OCI-LY3 (cell line): ENCODE measurements around the gene COQ8A.

ENCODE experiments used
- H2AFZ ChIP-seq: fragments of 200-600, 300-600 bp; shearing (Covaris generic); 2 replicates; pipeline ENCODE4 v1.6.0; 2014; ENCODE audit warnings: antibody characterized with exemption, low read depth, low read length
- H3K27ac ChIP-seq: fragments of 200-600, 300-600 bp; sonication (generic); 2 replicates; pipeline ENCODE4 v1.5.1; 2014; ENCODE audit warnings: mild to moderate bottlenecking, low read length, moderate library complexity, mixed read lengths
- H3K27me3 ChIP-seq: fragments of 200-600, 300-600 bp; sonication (generic); 2 replicates; pipeline ENCODE4 v1.6.1; 2014; ENCODE audit warnings: low read depth, low read length, mixed read lengths
- H3K36me3 ChIP-seq: fragments of 200-600, 300-600 bp; sonication (generic); replicated peaks from 2 replicates; pipeline ENCODE3; 2014; ENCODE audit warnings: low read depth, low read length, mixed read lengths
- H3K4me1 ChIP-seq: fragments of 300-600, 200-600 bp; sonication (generic); 2 replicates; pipeline ENCODE4 v1.6.1; 2014; ENCODE audit warnings: low read length, mixed read lengths
- H3K4me2 ChIP-seq: fragments of 200-600, 300-600 bp; sonication (generic); 2 replicates; pipeline ENCODE4 v1.6.1; 2014; ENCODE audit warnings: low read length, mixed read lengths
- H3K4me3 ChIP-seq: fragments of 300-600, 200-600 bp; sonication (generic); 2 replicates; pipeline ENCODE4 v1.5.1; 2014; ENCODE audit warnings: antibody characterized with exemption, mild to moderate bottlenecking, low read length, moderate library complexity
- H3K79me2 ChIP-seq: fragments of 300-600, 200-600 bp; shearing (Covaris generic); 2 replicates; pipeline ENCODE4 v1.6.1; 2014; ENCODE audit warnings: mild to moderate bottlenecking, low read length, mixed read lengths
- H3K9ac ChIP-seq: fragments of 300-600, 200-600 bp; shearing (Covaris generic); 2 replicates; pipeline ENCODE4 v1.6.0; 2014; ENCODE audit warnings: mild to moderate bottlenecking, low read length, moderate library complexity
- H3K9me3 ChIP-seq: fragments of 200-600, 300-600 bp; shearing (Covaris generic); 2 replicates; pipeline ENCODE4 v1.6.1; 2014; ENCODE audit warnings: low read length, mixed read lengths; ENCODE audit not compliant: insufficient read depth
- H4K20me1 ChIP-seq: fragments of 200-600, 300-600 bp; sonication (generic); 2 replicates; pipeline ENCODE4 v1.6.1; 2016; ENCODE audit warnings: low read length, mixed read lengths; ENCODE audit not compliant: insufficient read depth
- EZH2phosphoT487 ChIP-seq: fragments of 200-600 bp; shearing (Covaris generic); IDR thresholded peaks from 2 replicates; pipeline ENCODE4 v1.6.1; 2018; ENCODE audit warnings: antibody characterized with exemption, mixed run types, low read depth
- TF ChIP-seq, protein P1 (sequence below): fragments of 200-600, 300-600 bp; sonication (generic); IDR thresholded peaks from 2 replicates; pipeline ENCODE4 v1.5.1; 2014; ENCODE audit warnings: antibody characterized with exemption, low read length, low read depth

The COQ8A gene

DNA sequence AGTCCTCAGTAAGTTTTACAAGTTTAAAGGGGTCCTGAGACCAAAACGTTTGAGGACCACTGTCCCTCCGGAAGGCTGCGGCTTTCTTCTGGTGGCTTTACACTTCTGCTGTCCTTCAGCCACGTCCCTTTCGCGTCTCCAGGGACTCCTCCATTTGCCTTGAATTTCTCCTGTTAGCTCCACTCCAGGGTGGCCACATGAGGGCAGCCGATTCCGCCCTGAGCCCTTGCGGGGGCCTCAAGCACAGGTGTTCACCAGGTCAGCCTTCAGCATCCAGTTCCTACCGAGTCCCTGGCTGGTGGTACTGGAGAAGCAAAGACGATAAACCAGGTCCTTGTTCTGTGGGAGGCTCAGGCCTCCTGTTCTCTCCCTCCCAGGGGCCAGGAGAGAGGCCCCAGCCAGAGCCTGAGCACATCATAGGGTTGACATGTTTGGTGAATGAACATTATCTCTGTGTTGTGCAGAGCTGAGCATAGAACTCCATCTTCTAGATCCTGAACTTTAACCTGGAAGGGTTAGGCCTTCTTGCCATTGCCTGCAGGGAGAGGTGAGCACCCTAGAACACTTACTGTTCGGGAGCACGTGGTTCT, 27.4 kb upstream of the COQ8A start:
- H3K9ac ChIP-seq: no peak overlapping the region
- no peaks in the 10 kb centered on the region for H3K4me1 ChIP-seq
- no peaks in the 10 kb centered on the region for H3K27me3 ChIP-seq
- no peaks in the 10 kb centered on the region for H3K36me3 ChIP-seq
- H3K27ac ChIP-seq: no peak overlapping the region
- H3K4me2 ChIP-seq: no peak overlapping the region
- no peak for TF ChIP-seq EZH2phosphoT487
- TF ChIP-seq, protein P1, sequence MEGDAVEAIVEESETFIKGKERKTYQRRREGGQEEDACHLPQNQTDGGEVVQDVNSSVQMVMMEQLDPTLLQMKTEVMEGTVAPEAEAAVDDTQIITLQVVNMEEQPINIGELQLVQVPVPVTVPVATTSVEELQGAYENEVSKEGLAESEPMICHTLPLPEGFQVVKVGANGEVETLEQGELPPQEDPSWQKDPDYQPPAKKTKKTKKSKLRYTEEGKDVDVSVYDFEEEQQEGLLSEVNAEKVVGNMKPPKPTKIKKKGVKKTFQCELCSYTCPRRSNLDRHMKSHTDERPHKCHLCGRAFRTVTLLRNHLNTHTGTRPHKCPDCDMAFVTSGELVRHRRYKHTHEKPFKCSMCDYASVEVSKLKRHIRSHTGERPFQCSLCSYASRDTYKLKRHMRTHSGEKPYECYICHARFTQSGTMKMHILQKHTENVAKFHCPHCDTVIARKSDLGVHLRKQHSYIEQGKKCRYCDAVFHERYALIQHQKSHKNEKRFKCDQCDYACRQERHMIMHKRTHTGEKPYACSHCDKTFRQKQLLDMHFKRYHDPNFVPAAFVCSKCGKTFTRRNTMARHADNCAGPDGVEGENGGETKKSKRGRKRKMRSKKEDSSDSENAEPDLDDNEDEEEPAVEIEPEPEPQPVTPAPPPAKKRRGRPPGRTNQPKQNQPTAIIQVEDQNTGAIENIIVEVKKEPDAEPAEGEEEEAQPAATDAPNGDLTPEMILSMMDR: peak; percentile 56
- no peak overlapping the region for H3K4me3 ChIP-seq
- H2AFZ ChIP-seq: no peak overlapping the region
- H3K9me3 ChIP-seq: no peaks in the 10 kb centered on the region
- no peaks in the 10 kb centered on the region for H3K79me2 ChIP-seq
- no peaks in the 10 kb centered on the region for H4K20me1 ChIP-seq

DNA sequence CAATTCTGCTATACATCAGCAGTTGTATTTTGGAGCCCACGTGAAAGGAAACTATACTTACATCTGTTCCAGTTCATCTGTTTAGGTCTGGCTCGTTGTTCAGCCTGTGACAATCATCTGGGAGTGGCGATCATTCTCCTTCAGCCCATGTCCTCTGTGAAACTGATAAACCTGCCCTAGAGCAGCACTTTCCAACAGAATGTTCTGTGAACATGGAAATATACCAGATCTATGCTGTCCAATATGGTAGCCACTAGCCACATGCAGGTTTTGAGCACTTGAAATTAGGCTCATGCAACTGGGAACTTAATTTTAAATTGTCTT, 24.5 kb upstream of the COQ8A start:
- Histone ChIP-seq H3K27me3 (no peaks in the 10 kb centered on the region), H3K4me2 (no peak overlapping the region), H3K9me3 (no peaks in the 10 kb centered on the region)

DNA sequence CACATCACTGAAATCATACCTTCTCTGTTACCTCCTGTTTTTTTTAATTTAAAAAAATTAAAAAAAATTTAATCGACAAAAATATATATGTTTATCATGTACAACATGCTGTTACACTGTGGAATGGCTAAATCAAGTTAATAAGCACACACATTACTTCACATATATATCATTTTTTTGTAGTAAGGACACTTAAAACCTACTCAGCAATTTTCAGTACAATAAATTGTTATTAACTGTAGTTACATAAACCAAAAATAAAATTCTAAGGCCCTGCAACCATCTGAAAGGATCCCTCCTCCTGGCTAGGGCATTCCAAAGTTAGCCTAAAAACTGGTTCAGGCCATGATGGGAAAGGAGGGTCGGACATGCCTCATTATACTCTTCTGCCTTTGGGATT, 23.6 kb upstream of the COQ8A start:
- no peak overlapping the region for H2AFZ ChIP-seq
- H3K4me2 ChIP-seq: no peak overlapping the region
- H3K9me3 ChIP-seq: no peaks in the 10 kb centered on the region
- H3K4me3 ChIP-seq: no peak overlapping the region
- H3K27ac ChIP-seq: no peak overlapping the region
- H3K4me1 ChIP-seq: no peaks in the 10 kb centered on the region
- no peaks in the 10 kb centered on the region for H3K36me3 ChIP-seq
- H3K79me2 ChIP-seq: no peaks in the 10 kb centered on the region
- TF ChIP-seq, protein P1: no peak
- no peak for TF ChIP-seq EZH2phosphoT487
- H4K20me1 ChIP-seq: no peaks in the 10 kb centered on the region
- no peak overlapping the region for H3K9ac ChIP-seq
- H3K27me3 ChIP-seq: no peaks in the 10 kb centered on the region

More for the DNA sequence above, 24.5 kb upstream of the COQ8A start:
- Histone ChIP-seq H4K20me1 (no peaks in the 10 kb centered on the region), H3K79me2 (no peaks in the 10 kb centered on the region), H2AFZ (no peak overlapping the region), H3K36me3 (no peaks in the 10 kb centered on the region), H3K4me3 (no peak overlapping the region), H3K27ac (no peak overlapping the region), H3K4me1 (no peaks in the 10 kb centered on the region), H3K9ac (no peak overlapping the region)
- TF ChIP-seq EZH2phosphoT487: no peak
- TF ChIP-seq, protein P1: no peak

DNA sequence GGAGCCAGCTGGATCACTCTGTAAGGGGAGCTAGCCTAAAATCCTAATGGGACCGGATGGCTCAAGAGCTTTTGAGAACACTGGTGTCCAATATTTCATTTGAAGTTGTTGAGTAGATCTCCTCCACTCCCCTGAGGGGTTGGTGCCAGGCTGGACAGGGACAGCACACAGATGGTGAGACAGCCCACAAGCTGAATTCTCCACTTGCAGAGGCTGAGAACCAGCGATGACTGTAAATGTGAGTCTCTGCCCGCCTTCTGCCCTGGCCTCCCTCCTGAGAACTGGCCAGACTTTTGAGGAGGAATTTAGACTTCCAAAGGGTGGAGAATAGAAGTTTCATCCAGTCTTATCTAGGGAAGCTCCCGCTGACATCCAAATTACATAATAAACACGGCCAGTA, 20.5 kb upstream of the COQ8A start:
- H3K4me1 ChIP-seq: no peaks in the 10 kb centered on the region
- H3K27me3 ChIP-seq: no peaks in the 10 kb centered on the region
- H3K9ac ChIP-seq: no peak overlapping the region
- H3K36me3 ChIP-seq: no peaks in the 10 kb centered on the region
- H3K9me3 ChIP-seq: no peaks in the 10 kb centered on the region
- H3K4me3 ChIP-seq: no peak overlapping the region
- no peaks in the 10 kb centered on the region for H3K79me2 ChIP-seq
- no peak overlapping the region for H3K27ac ChIP-seq
- TF ChIP-seq, protein P1: no peak
- no peak for TF ChIP-seq EZH2phosphoT487
- no peak overlapping the region for H2AFZ ChIP-seq
- H3K4me2 ChIP-seq: no peak overlapping the region
- no peaks in the 10 kb centered on the region for H4K20me1 ChIP-seq
